ENCODE measurements around the gene OTUD4.

Gene OTUD4

GRCh38 chr4:145097331-145097820 lies 83.0 kb downstream of the OTUD4 start:
- Histone ChIP-seq H3K4me1 (ENCODE audit: control insufficient read depth, insufficient read depth, low read length, unreplicated experiment) (peaks cover 43% of the 10 kb centered on the region), H3K36me3 (ENCODE audit: insufficient read depth, low read length) (peaks cover 37% of the 10 kb centered on the region), H3K79me2 (ENCODE audit: control insufficient read depth, insufficient read depth, low read length, unreplicated experiment) (peaks cover 86% of the 10 kb centered on the region), H3K27me3 (ENCODE audit: insufficient read depth, low read length) (no peaks in the 10 kb centered on the region), H3K27ac (ENCODE audit: low read depth, low read length) (peak overlapping the region; percentile 91), H2AFZ (ENCODE audit: low read length, unreplicated experiment) (peak overlapping the region; percentile 86), H3K4me3 (ENCODE audit: low read depth, low read length) (peak overlapping the region; percentile 89)

GRCh38 chr4:145093638-145094037 lies 86.8 kb downstream of the OTUD4 start:
- H3K27ac ChIP-seq (ENCODE audit: low read depth, low read length), result no peak overlapping the region
- no peak overlapping the region for H3K4me3 ChIP-seq (ENCODE audit: low read depth, low read length)
- H3K79me2 ChIP-seq (ENCODE audit: control insufficient read depth, insufficient read depth, low read length, unreplicated experiment), result peaks cover 59% of the 10 kb centered on the region
- no peaks in the 10 kb centered on the region for H3K27me3 ChIP-seq (ENCODE audit: insufficient read depth, low read length)
- no peak overlapping the region for H2AFZ ChIP-seq (ENCODE audit: low read length, unreplicated experiment)
- peaks cover 23% of the 10 kb centered on the region for H3K4me1 ChIP-seq (ENCODE audit: control insufficient read depth, insufficient read depth, low read length, unreplicated experiment)
- H3K36me3 ChIP-seq (ENCODE audit: insufficient read depth, low read length), result peaks cover 53% of the 10 kb centered on the region

- no peaks in the 10 kb centered on the region for H3K27me3 ChIP-seq (ENCODE audit: insufficient read depth, low read length)
- H3K36me3 ChIP-seq (ENCODE audit: insufficient read depth, low read length), result peaks cover 52% of the 10 kb centered on the region
- H3K4me1 ChIP-seq (ENCODE audit: control insufficient read depth, insufficient read depth, low read length, unreplicated experiment), result peaks cover 17% of the 10 kb centered on the region
- no peak overlapping the region for H2AFZ ChIP-seq (ENCODE audit: low read length, unreplicated experiment)
- no peak overlapping the region for H3K4me3 ChIP-seq (ENCODE audit: low read depth, low read length)
- no peak overlapping the region for H3K27ac ChIP-seq (ENCODE audit: low read depth, low read length)
- peaks cover 52% of the 10 kb centered on the region for H3K79me2 ChIP-seq (ENCODE audit: control insufficient read depth, insufficient read depth, low read length, unreplicated experiment)
Observed at GRCh38 chr4:145090380-145090779, 90.0 kb downstream of the OTUD4 start.

GRCh38 chr4:145083891-145084605 lies 96.3 kb downstream of the OTUD4 start:
- Histone ChIP-seq H3K4me1 (ENCODE audit: control insufficient read depth, insufficient read depth, low read length, unreplicated experiment) (no peaks in the 10 kb centered on the region), H2AFZ (ENCODE audit: low read length, unreplicated experiment) (no peak overlapping the region), H3K79me2 (ENCODE audit: control insufficient read depth, insufficient read depth, low read length, unreplicated experiment) (peaks cover 22% of the 10 kb centered on the region), H3K36me3 (ENCODE audit: insufficient read depth, low read length) (0 out of 2 replicates have a peak, but pooled peaks cover 5% of the 10 kb centered on the region), H3K4me3 (ENCODE audit: low read depth, low read length) (no peak overlapping the region), H3K27ac (ENCODE audit: low read depth, low read length) (no peak overlapping the region), H3K27me3 (ENCODE audit: insufficient read depth, low read length) (no peaks in the 10 kb centered on the region)
